Activated naive CD4-positive, alpha-beta T cell treated with anti-CD3 and anti-CD28 coated beads for 36 hours (primary cell): ENCODE data around the gene SLC39A10. TPM values are rescaled to one million over a fixed set of nuclear protein-coding genes. Genes with fewer than 3 reads are reported as not detected.

Experiments used
- CTCF ChIA-PET: fragments of 350-600 bp; sonication (Branson Sonifier 250); formaldehyde crosslinking; loops from one replicate; lab custom pipeline; 2021; ENCODE audit warnings: antibody characterized with exemption; lab: Charles Lee
- DNase-seq: peaks from one replicate; pipeline ENCODE4 v3.0.0-alpha.2; 2020
- H3K27ac Mint-ChIP-seq: one replicate; pipeline ENCODE4 v1.8.0; 2021; ENCODE audit warnings: mild to moderate bottlenecking, mixed read lengths
- H3K27me3 Mint-ChIP-seq: one replicate; pipeline ENCODE4 v1.8.0; 2021; ENCODE audit warnings: low read depth, mixed read lengths
- H3K36me3 Mint-ChIP-seq: one replicate; pipeline ENCODE4 v1.8.0; 2021; ENCODE audit warnings: low read depth, mixed read lengths
- H3K4me1 Mint-ChIP-seq: one replicate; pipeline ENCODE4 v1.8.0; 2021; ENCODE audit warnings: low read depth, mixed read lengths
- H3K4me3 Mint-ChIP-seq: one replicate; pipeline ENCODE4 v1.8.0; 2021; ENCODE audit warnings: mild to moderate bottlenecking, moderate library complexity, mixed read lengths
- H3K9me3 Mint-ChIP-seq: one replicate; pipeline ENCODE4 v1.8.0; 2021; ENCODE audit warnings: mixed read lengths
- intact Hi-C: fragments of 100-400 bp; cut with micrococcal nuclease; formaldehyde crosslinking; loops from one replicate; pipeline ENCODE4 v1.15.1; 2023
- total RNA-seq, 2 experiments: library from RNA; stranded (reverse); gene quantifications; one replicate each; pipeline ENCODE4 v1.2.3, GENCODE V29; 2021

SLC39A10 gene
- total RNA-seq, 2 experiments from 2014 or later = 37.4 to 41.0 TPM

- intact Hi-C loops = no loop called here
- no peaks in the 10 kb centered on the region for H3K9me3 Mint-ChIP-seq
- H3K36me3 Mint-ChIP-seq = peaks cover 32% of the 10 kb centered on the region
- DNase-seq = no peak
- H3K4me1 Mint-ChIP-seq = peaks cover 2% of the 10 kb centered on the region
- no peaks in the 10 kb centered on the region for H3K27me3 Mint-ChIP-seq
- H3K4me3 Mint-ChIP-seq = no peak overlapping the region
- CTCF ChIA-PET = no interaction called here
- H3K27ac Mint-ChIP-seq = no peak overlapping the region
These were observed 53.1 kb downstream of the SLC39A10 start for GRCh38 chr2:195709901-195710806.

GRCh38 chr2:195711478-195711877 lies 54.5 kb downstream of the SLC39A10 start:
- intact Hi-C loops = no loop called here
- H3K36me3 Mint-ChIP-seq = peaks cover 41% of the 10 kb centered on the region
- no peak for DNase-seq
- H3K9me3 Mint-ChIP-seq = no peaks in the 10 kb centered on the region
- no peak overlapping the region for H3K4me3 Mint-ChIP-seq
- no peaks in the 10 kb centered on the region for H3K27me3 Mint-ChIP-seq
- H3K27ac Mint-ChIP-seq = no peak overlapping the region
- CTCF ChIA-PET = interaction anchor here (0.9 kb wide), 1 partner anchor 10 kb away, joined by 5 read pairs; no protein-coding TSS in a partner anchor
- H3K4me1 Mint-ChIP-seq = peaks cover 2% of the 10 kb centered on the region

GRCh38 chr2:195716466-195716865 lies 59.4 kb downstream of the SLC39A10 start:
- peaks cover 48% of the 10 kb centered on the region for H3K36me3 Mint-ChIP-seq
- no peak overlapping the region for H3K27ac Mint-ChIP-seq
- no peaks in the 10 kb centered on the region for H3K9me3 Mint-ChIP-seq
- intact Hi-C loops = no loop called here
- DNase-seq = no peak
- CTCF ChIA-PET = no interaction called here
- no peak overlapping the region for H3K4me3 Mint-ChIP-seq
- no peaks in the 10 kb centered on the region for H3K27me3 Mint-ChIP-seq
- H3K4me1 Mint-ChIP-seq = peaks cover 4% of the 10 kb centered on the region

GRCh38 chr2:195721042-195721441 lies 64.0 kb downstream of the SLC39A10 start:
- Mint-ChIP-seq H3K27me3 (no peaks in the 10 kb centered on the region), H3K4me1 (peaks cover 4% of the 10 kb centered on the region), H3K27ac (no peak overlapping the region), H3K9me3 (no peaks in the 10 kb centered on the region), H3K4me3 (no peak overlapping the region), H3K36me3 (peaks cover 33% of the 10 kb centered on the region)
- CTCF ChIA-PET = interaction anchor here (1.1 kb wide), 1 partner anchor 10 kb away, joined by 5 read pairs; no protein-coding TSS in a partner anchor
- no peak for DNase-seq
- intact Hi-C loops = loop anchor here (2.0 kb wide), 1 partner anchor 18 kb away; no protein-coding TSS in a partner anchor

- Mint-ChIP-seq H3K9me3 (no peaks in the 10 kb centered on the region), H3K27me3 (no peaks in the 10 kb centered on the region), H3K4me3 (no peak overlapping the region), H3K27ac (no peak overlapping the region), H3K36me3 (peaks cover 26% of the 10 kb centered on the region), H3K4me1 (peaks cover 4% of the 10 kb centered on the region)
- DNase-seq = no peak
- intact Hi-C loops = no loop called here
- CTCF ChIA-PET = no interaction called here
These were observed 65.0 kb downstream of the SLC39A10 start for GRCh38 chr2:195722075-195722474.

- DNase-seq = no peak
- Mint-ChIP-seq H3K4me3 (no peak overlapping the region), H3K27ac (no peak overlapping the region), H3K9me3 (no peaks in the 10 kb centered on the region), H3K27me3 (no peaks in the 10 kb centered on the region), H3K4me1 (no peaks in the 10 kb centered on the region), H3K36me3 (peaks cover 33% of the 10 kb centered on the region)
- intact Hi-C loops = no loop called here
- CTCF ChIA-PET = no interaction called here
These were observed 70.1 kb downstream of the SLC39A10 start for GRCh38 chr2:195727106-195727505.

- CTCF ChIA-PET = no interaction called here
- no peaks in the 10 kb centered on the region for H3K4me1 Mint-ChIP-seq
- H3K27ac Mint-ChIP-seq = no peak overlapping the region
- H3K9me3 Mint-ChIP-seq = no peaks in the 10 kb centered on the region
- H3K27me3 Mint-ChIP-seq = no peaks in the 10 kb centered on the region
- intact Hi-C loops = no loop called here
- H3K4me3 Mint-ChIP-seq = no peak overlapping the region
- H3K36me3 Mint-ChIP-seq = peaks cover 42% of the 10 kb centered on the region
- DNase-seq = no peak
These were observed 73.9 kb downstream of the SLC39A10 start for GRCh38 chr2:195730912-195731311.

- no peaks in the 10 kb centered on the region for H3K4me1 Mint-ChIP-seq
- no peak overlapping the region for H3K27ac Mint-ChIP-seq
- no peaks in the 10 kb centered on the region for H3K9me3 Mint-ChIP-seq
- H3K27me3 Mint-ChIP-seq = no peaks in the 10 kb centered on the region
- peaks cover 42% of the 10 kb centered on the region for H3K36me3 Mint-ChIP-seq
- CTCF ChIA-PET = no interaction called here
- no peak for DNase-seq
- H3K4me3 Mint-ChIP-seq = no peak overlapping the region
- intact Hi-C loops = no loop called here
These were observed 75.5 kb downstream of the SLC39A10 start for GRCh38 chr2:195732574-195732973.

GRCh38 chr2:195733831-195734230 lies 76.8 kb downstream of the SLC39A10 start:
- CTCF ChIA-PET = no interaction called here
- DNase-seq = no peak
- peaks cover 44% of the 10 kb centered on the region for H3K36me3 Mint-ChIP-seq
- H3K4me1 Mint-ChIP-seq = no peaks in the 10 kb centered on the region
- H3K4me3 Mint-ChIP-seq = no peak overlapping the region
- intact Hi-C loops = no loop called here
- no peak overlapping the region for H3K27ac Mint-ChIP-seq
- no peaks in the 10 kb centered on the region for H3K9me3 Mint-ChIP-seq
- no peaks in the 10 kb centered on the region for H3K27me3 Mint-ChIP-seq

- CTCF ChIA-PET = no interaction called here
- Mint-ChIP-seq H3K36me3 (peaks cover 46% of the 10 kb centered on the region), H3K4me1 (no peaks in the 10 kb centered on the region), H3K4me3 (no peak overlapping the region), H3K27ac (no peak overlapping the region), H3K9me3 (no peaks in the 10 kb centered on the region), H3K27me3 (no peaks in the 10 kb centered on the region)
- intact Hi-C loops = no loop called here
- no peak for DNase-seq
These were observed 77.4 kb downstream of the SLC39A10 start for GRCh38 chr2:195734395-195734794.

GRCh38 chr2:195734931-195735330 lies 77.9 kb downstream of the SLC39A10 start:
- Mint-ChIP-seq H3K27ac (no peak overlapping the region), H3K36me3 (peaks cover 48% of the 10 kb centered on the region), H3K9me3 (no peaks in the 10 kb centered on the region), H3K4me1 (no peaks in the 10 kb centered on the region), H3K4me3 (no peak overlapping the region), H3K27me3 (no peaks in the 10 kb centered on the region)
- CTCF ChIA-PET = no interaction called here
- no peak for DNase-seq
- intact Hi-C loops = no loop called here

GRCh38 chr2:195735347-195735746 lies 78.3 kb downstream of the SLC39A10 start:
- intact Hi-C loops = no loop called here
- Mint-ChIP-seq H3K27ac (no peak overlapping the region), H3K4me3 (no peak overlapping the region), H3K36me3 (peaks cover 48% of the 10 kb centered on the region), H3K9me3 (no peaks in the 10 kb centered on the region), H3K27me3 (no peaks in the 10 kb centered on the region), H3K4me1 (no peaks in the 10 kb centered on the region)
- CTCF ChIA-PET = no interaction called here
- no peak for DNase-seq
